ENCODE measurements around the gene SLC16A10.

DNA sequence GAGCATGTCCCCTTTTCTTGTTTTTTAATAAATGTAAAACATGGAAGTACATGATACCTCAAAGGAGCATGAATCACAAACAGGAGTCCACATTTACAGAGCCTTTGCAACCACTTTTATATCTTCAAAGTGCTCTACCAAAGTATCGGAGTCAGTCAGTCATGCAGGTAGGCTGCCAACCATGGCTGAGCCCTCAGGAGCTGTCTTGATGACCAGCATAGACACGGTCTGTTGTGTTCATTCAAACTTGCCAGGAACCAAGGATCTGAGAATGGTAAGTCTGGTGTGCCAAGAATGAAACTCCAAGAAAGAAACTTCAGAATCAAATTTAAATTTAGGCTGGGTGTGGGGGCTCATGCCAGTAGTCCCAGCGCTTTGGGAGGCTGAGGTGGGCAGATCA lies 111.5 kb downstream of the SLC16A10 start:
- TF ChIP-seq POLR2A (IDR thresholded peaks at IDR 0.05): no peak
- TF ChIP-seq, protein P1, sequence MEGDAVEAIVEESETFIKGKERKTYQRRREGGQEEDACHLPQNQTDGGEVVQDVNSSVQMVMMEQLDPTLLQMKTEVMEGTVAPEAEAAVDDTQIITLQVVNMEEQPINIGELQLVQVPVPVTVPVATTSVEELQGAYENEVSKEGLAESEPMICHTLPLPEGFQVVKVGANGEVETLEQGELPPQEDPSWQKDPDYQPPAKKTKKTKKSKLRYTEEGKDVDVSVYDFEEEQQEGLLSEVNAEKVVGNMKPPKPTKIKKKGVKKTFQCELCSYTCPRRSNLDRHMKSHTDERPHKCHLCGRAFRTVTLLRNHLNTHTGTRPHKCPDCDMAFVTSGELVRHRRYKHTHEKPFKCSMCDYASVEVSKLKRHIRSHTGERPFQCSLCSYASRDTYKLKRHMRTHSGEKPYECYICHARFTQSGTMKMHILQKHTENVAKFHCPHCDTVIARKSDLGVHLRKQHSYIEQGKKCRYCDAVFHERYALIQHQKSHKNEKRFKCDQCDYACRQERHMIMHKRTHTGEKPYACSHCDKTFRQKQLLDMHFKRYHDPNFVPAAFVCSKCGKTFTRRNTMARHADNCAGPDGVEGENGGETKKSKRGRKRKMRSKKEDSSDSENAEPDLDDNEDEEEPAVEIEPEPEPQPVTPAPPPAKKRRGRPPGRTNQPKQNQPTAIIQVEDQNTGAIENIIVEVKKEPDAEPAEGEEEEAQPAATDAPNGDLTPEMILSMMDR (IDR thresholded peaks at IDR 0.05): no peak

Data from thyroid gland (tissue), 4 donors.